ENCODE measurements around the gene CXCR3.
"Not testable (repeated sequence)": the region's sequence is repeated elsewhere in the genome, so short reads cannot be mapped to it uniquely, and the experiment has no call there.

The CXCR3 gene

GRCh38 chrX:71618303-71618721, at the start of gene CXCR3:
Gene CXCR3, minus strand, starts transcription at chrX:71618511. Its CDS starts 62 bp downstream, at chrX:71618449.
- peak in 2 of 6 experiments; percentile 0 to 33 for DNase-seq

GRCh38 chrX:71667328-71668247, 49.3 kb upstream of the CXCR3 start, which contains the start of gene LOC101059915:
Gene LOC101059915, plus strand, starts transcription at chrX:71667546.
- DNase-seq = no peak

- no peak for DNase-seq
Observed at GRCh38 chrX:71666240-71667223, 48.2 kb upstream of the CXCR3 start.

GRCh38 chrX:71665747-71666146, 47.4 kb upstream of the CXCR3 start:
- no peak for DNase-seq

- no peak for DNase-seq
Observed at GRCh38 chrX:71664889-71665491, 46.7 kb upstream of the CXCR3 start.

- DNase-seq = not testable (repeated sequence)
Observed at GRCh38 chrX:71664202-71664601, 45.9 kb upstream of the CXCR3 start.

- not testable (repeated sequence) for DNase-seq
Observed at GRCh38 chrX:71663238-71663637, 44.9 kb upstream of the CXCR3 start.

GRCh38 chrX:71662654-71663053, 44.3 kb upstream of the CXCR3 start:
- not testable (repeated sequence) for DNase-seq

- DNase-seq = no peak
Observed at GRCh38 chrX:71661919-71662318, 43.6 kb upstream of the CXCR3 start.

GRCh38 chrX:71660562-71661416, 42.5 kb upstream of the CXCR3 start:
- DNase-seq = no peak

- no peak for DNase-seq
Observed at GRCh38 chrX:71659959-71660358, 41.6 kb upstream of the CXCR3 start.

GRCh38 chrX:71659342-71659741, 41.0 kb upstream of the CXCR3 start:
- no peak for DNase-seq

GRCh38 chrX:71657267-71657666, 39.0 kb upstream of the CXCR3 start:
- no peak for DNase-seq

- no peak for DNase-seq
Observed at GRCh38 chrX:71653344-71653743, 35.0 kb upstream of the CXCR3 start.

- DNase-seq = peak in 5 of 6 experiments; percentile 8 to 54 (median 24)
Observed at GRCh38 chrX:71652405-71652804, 34.1 kb upstream of the CXCR3 start.

- DNase-seq = peak in 1 of 6 experiments; percentile 11
Observed at GRCh38 chrX:71650333-71650969, 32.1 kb upstream of the CXCR3 start.

GRCh38 chrX:71644406-71644805, 26.1 kb upstream of the CXCR3 start:
- not testable (repeated sequence) for DNase-seq

- DNase-seq = peak in 2 of 6 experiments; percentile 11 to 26
Observed at GRCh38 chrX:71640002-71640401, 21.7 kb upstream of the CXCR3 start.

GRCh38 chrX:71638409-71638808, 20.1 kb upstream of the CXCR3 start:
- DNase-seq = no peak

- DNase-seq = no peak
Observed at GRCh38 chrX:71637848-71638247, 19.5 kb upstream of the CXCR3 start.

- DNase-seq = no peak
Observed at GRCh38 chrX:71637253-71637618, 18.9 kb upstream of the CXCR3 start.
